Endothelial cell of umbilical vein (primary cell): ENCODE results near the gene PUM2. TPM values are rescaled to one million over a fixed set of nuclear protein-coding genes. Genes with fewer than 3 reads are reported as not detected.

Experiments used
- BruUV-seq: library from RNA; stranded (reverse); fragments of 400-500 nt; replicated peaks from 2 replicates; lab custom pipeline; 2021; lab: Mats Ljungman, UMichigan
- CTCF ChIA-PET: fragments of 300-600, 350-600 bp; sonication (Branson Sonifier 250); formaldehyde crosslinking; loops from one replicate; lab custom pipeline; 2021; ENCODE audit warnings: antibody characterized with exemption, inconsistent platforms; lab: Charles Lee
- POLR2A ChIA-PET: fragments of 300-600, 350-600 bp; sonication (Branson Sonifier 250); formaldehyde crosslinking; loops from one replicate; lab custom pipeline; 2021; ENCODE audit warnings: antibody characterized with exemption, inconsistent platforms; lab: Charles Lee
- DNase-seq: peaks from one replicate; pipeline ENCODE4 v3.0.0-alpha.2; 2011; ENCODE audit warnings: low read depth, low spot score
- FAIRE-seq: peaks from 2 replicates; lab custom pipeline; 2011; peaks lifted over from hg19 to GRCh38; lab: Jason Lieb, UNC
- H2AFZ ChIP-seq: 2 replicates; pipeline ENCODE4 v1.6.0; 2012; ENCODE audit warnings: low read depth, low read length, control low read depth, inconsistent platforms
- H3K27ac ChIP-seq: 2 replicates; pipeline ENCODE4 v1.5.1; 2011; ENCODE audit warnings: low read depth, mild to moderate bottlenecking, control low read depth, low read length, moderate library complexity; ENCODE audit not compliant: insufficient read depth
- H3K27me3 ChIP-seq, 2 experiments: 2 replicates each; pipeline versions ENCODE4 v1.6.0 to v1.6.1; 2011; ENCODE audit warnings: low read length in 2 of 2, mixed read lengths in 1 of 2; ENCODE audit not compliant: control insufficient read depth in 2 of 2, insufficient read depth in 2 of 2
- H3K36me3 ChIP-seq, 2 experiments: 2 replicates in 1 of 2; 3 replicates in 1 of 2; pipeline ENCODE4 v1.5.1; 2011; ENCODE audit warnings: low read length in 2 of 2, mild to moderate bottlenecking in 1 of 2, moderate library complexity in 1 of 2; ENCODE audit not compliant: control insufficient read depth in 2 of 2, insufficient read depth in 2 of 2; ENCODE audit errors: extremely low read depth in 1 of 2
- H3K4me1 ChIP-seq: 3 replicates; pipeline ENCODE4 v1.5.1; 2011; ENCODE audit warnings: mild to moderate bottlenecking, low read length; ENCODE audit not compliant: control insufficient read depth, insufficient read depth; ENCODE audit errors: extremely low read depth
- H3K4me2 ChIP-seq: 2 replicates; pipeline ENCODE4 v1.6.1; 2011; ENCODE audit warnings: low read length, control low read depth, mixed read lengths; ENCODE audit not compliant: insufficient read depth
- H3K4me3 ChIP-seq, 3 experiments: fragments of 200-600 bp in 1 of 3; sonication (generic), shearing (Covaris generic) in 1 of 3; replicated peaks in 1 of 3; 2 replicates each; pipeline ENCODE4 v1.5.1; 2011 to 2016; ENCODE audit warnings: control low read depth in 3 of 3, low read length in 3 of 3, mild to moderate bottlenecking in 2 of 3, inconsistent platforms in 1 of 3, low read depth in 1 of 3, moderate library complexity in 1 of 3; ENCODE audit not compliant: insufficient read depth in 1 of 3
- H3K79me2 ChIP-seq: 2 replicates; pipeline ENCODE4 v1.6.0; 2012; ENCODE audit warnings: low read length, inconsistent platforms; ENCODE audit not compliant: control insufficient read depth, insufficient read depth
- H3K9ac ChIP-seq: replicated peaks from 2 replicates; pipeline ENCODE3; 2011; ENCODE audit warnings: low read length, control low read depth; ENCODE audit not compliant: insufficient read depth; ENCODE audit errors: extremely low read depth
- H3K9me1 ChIP-seq: replicated peaks from 3 replicates; pipeline ENCODE4 v1.6.0; 2011; ENCODE audit warnings: mild to moderate bottlenecking, low read length; ENCODE audit not compliant: control insufficient read depth, insufficient read depth; ENCODE audit errors: extremely low read depth
- H3K9me3 ChIP-seq: replicated peaks from 2 replicates; pipeline ENCODE4 v1.5.1; 2012; ENCODE audit warnings: low read length, inconsistent platforms; ENCODE audit not compliant: control insufficient read depth, insufficient read depth
- H4K20me1 ChIP-seq: replicated peaks from 2 replicates; pipeline ENCODE3; 2011; ENCODE audit warnings: mild to moderate bottlenecking, low read length; ENCODE audit not compliant: control insufficient read depth, insufficient read depth; ENCODE audit errors: extremely low read depth
- CTCF ChIP-seq, 2 donors: IDR thresholded peaks; 1 replicate in 1 of 2; 2 replicates in 1 of 2; pipeline ENCODE4 v1.5.1; 2011; ENCODE audit warnings: low read length in 2 of 2, mild to moderate bottlenecking in 2 of 2, moderate library complexity in 2 of 2, control low read depth in 1 of 2, inconsistent platforms in 1 of 2, low read depth in 1 of 2; ENCODE audit not compliant: insufficient read depth in 1 of 2; ENCODE audit errors: extremely low read depth in 1 of 2
- EZH2 ChIP-seq: IDR thresholded peaks from 2 replicates; pipeline ENCODE4 v1.6.1; 2012; ENCODE audit warnings: borderline replicate concordance, low read depth, mild to moderate bottlenecking, moderate library complexity, low read length, inconsistent platforms; ENCODE audit not compliant: severe bottlenecking
- FOS ChIP-seq: IDR thresholded peaks from 2 replicates; pipeline ENCODE4 v1.6.1; 2011; ENCODE audit warnings: mild to moderate bottlenecking, low read length, moderate library complexity, borderline replicate concordance; ENCODE audit not compliant: insufficient read depth
- GATA2 ChIP-seq: IDR thresholded peaks from 2 replicates; pipeline ENCODE4 v1.7.0; 2011; ENCODE audit warnings: low read depth, mild to moderate bottlenecking, moderate library complexity, mixed read lengths, low read length; ENCODE audit not compliant: insufficient read length, insufficient read depth
- JUN ChIP-seq: IDR thresholded peaks from 2 replicates; pipeline ENCODE4 v1.6.1; 2011; ENCODE audit warnings: borderline replicate concordance, low read depth; ENCODE audit not compliant: insufficient read length, insufficient read depth
- MYC ChIP-seq: IDR thresholded peaks from one replicate; pipeline ENCODE4 v1.6.1; 2011; ENCODE audit warnings: mild to moderate bottlenecking, low read depth, low read length
- POLR2A ChIP-seq: IDR thresholded peaks from 2 replicates; pipeline ENCODE4 v1.6.1; 2012; ENCODE audit warnings: low read depth, mild to moderate bottlenecking, control low read depth, low read length
- POLR2AphosphoS5 ChIP-seq: IDR thresholded peaks from 2 replicates; pipeline ENCODE4 v1.6.1; 2012; ENCODE audit warnings: low read depth, mild to moderate bottlenecking, control low read depth, low read length, moderate library complexity; ENCODE audit not compliant: insufficient read depth
- dilution Hi-C: fragments of 300-500 bp; cut with MboI; formaldehyde crosslinking; loops from one replicate; pipeline ENCODE4 v1.15.0; 2019; ENCODE audit warnings: low sequenced_read_pairs; ENCODE audit not compliant: extremely low pct_ligation_motif_present
- intact Hi-C: fragments of 100-400 bp; cut with micrococcal nuclease; formaldehyde crosslinking; loops from one replicate; pipeline ENCODE4 v1.10.0; 2022
- polyA plus RNA-seq, 4 experiments: library from polyadenylated mRNA; depleted of rRNA in 3 of 4; stranded (reverse) in 3 of 4; unstranded in 1 of 4; fragments of >200 nt; gene quantifications; 2 replicates each; pipeline versions ENCODE4 v1.2.1 to v1.2.3, GENCODE V29; 2011 to 2012; ENCODE audit warnings: missing spikeins in 1 of 4
- total RNA-seq: library from RNA; stranded (reverse); gene quantifications from 2 replicates; pipeline ENCODE4 v1.2.3, GENCODE V29; 2021
- TF ChIP-seq, protein P1 (sequence below): IDR thresholded peaks from 2 replicates; pipeline ENCODE4 v1.6.1; 2011; ENCODE audit not compliant: insufficient read depth, insufficient read length

Gene PUM2
- total and polyA plus RNA-seq, 2 donors (not counting 3 experiments of a cell fraction or from before 2014, with no cell fraction given) = 32.9 to 83.7 TPM

DNA sequence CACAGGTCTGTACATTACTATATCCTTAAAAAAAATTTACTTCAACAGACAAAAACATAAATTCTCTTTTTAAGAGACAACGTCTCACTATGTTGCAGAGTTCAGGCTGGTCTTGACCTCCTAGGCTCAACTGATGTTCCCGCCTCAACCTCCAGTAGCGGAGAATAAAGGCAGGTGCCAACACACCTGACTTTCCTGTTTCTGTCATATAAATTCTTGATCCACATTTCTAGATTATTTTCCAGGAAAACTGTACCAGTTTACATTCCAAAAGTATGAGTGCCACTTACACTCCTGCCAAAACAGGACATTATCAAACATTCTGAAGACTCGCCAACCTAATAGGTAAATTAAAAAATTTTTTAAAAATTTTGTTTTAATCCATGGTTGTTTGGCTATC, 48.6 kb downstream of the PUM2 start:
- no peak overlapping the region for H3K27ac ChIP-seq
- no peak overlapping the region for H3K4me2 ChIP-seq
- dilution Hi-C loops (no loop called here), intact Hi-C loops (no loop called here)
- peaks cover 2 to 11% of the 10 kb centered on the region in 2 experiments for H3K36me3 ChIP-seq
- no peaks in the 10 kb centered on the region for H3K9me3 ChIP-seq
- no peak overlapping the region for H3K4me3 ChIP-seq
- no TSS peak for BruUV-seq
- H3K9me1 ChIP-seq = no peaks in the 10 kb centered on the region
- TF ChIP-seq EZH2 = no peak
- no peak for TF ChIP-seq GATA2
- TF ChIP-seq POLR2A = no peak
- TF ChIP-seq FOS = no peak
- TF ChIP-seq CTCF (IDR thresholded peaks at IDR 0.05; ENCODE audit: extremely low read depth in 1 of 2, insufficient read depth in 1 of 2, low read depth in 1 of 2, low read length in 2 of 2) = no peak
- TF ChIP-seq JUN = no peak
- TF ChIP-seq, protein P1, sequence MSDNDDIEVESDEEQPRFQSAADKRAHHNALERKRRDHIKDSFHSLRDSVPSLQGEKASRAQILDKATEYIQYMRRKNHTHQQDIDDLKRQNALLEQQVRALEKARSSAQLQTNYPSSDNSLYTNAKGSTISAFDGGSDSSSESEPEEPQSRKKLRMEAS = no peak
- no peak for TF ChIP-seq POLR2AphosphoS5
- TF ChIP-seq MYC = no peak
- peaks cover 56% of the 10 kb centered on the region for H3K79me2 ChIP-seq
- POLR2A ChIA-PET = no interaction called here
- H2AFZ ChIP-seq = no peak overlapping the region
- no peaks in the 10 kb centered on the region for H4K20me1 ChIP-seq
- no peaks in the 10 kb centered on the region for H3K27me3 ChIP-seq
- H3K4me1 ChIP-seq = no peaks in the 10 kb centered on the region
- H3K9ac ChIP-seq = no peak overlapping the region
- DNase-seq = no peak
- CTCF ChIA-PET = interaction anchor here (1.1 to 1.6 kb wide), 2 partner anchors 11 to 13 kb away, joined by 3 to 9 read pairs; no protein-coding TSS in a partner anchor
- FAIRE-seq = no peak
